Left ventricle myocardium inferior (tissue), 1 donor: ENCODE results near the gene BTK. TPM values are rescaled to one million over a fixed set of nuclear protein-coding genes. Genes with fewer than 3 reads are reported as not detected.

ENCODE experiments used
- DNase-seq: peaks from one replicate; pipeline ENCODE4 v3.0.0-alpha.2; 2020
- H3K27ac ChIP-seq: fragments of 200-600 bp; replicated peaks from 2 replicates; pipeline ENCODE4 v1.8.0; 2021
- H3K27me3 ChIP-seq: fragments of 200-600 bp; 2 replicates; pipeline ENCODE4 v1.8.0; 2021; ENCODE audit warnings: low read depth
- H3K36me3 ChIP-seq: fragments of 200-600 bp; 2 replicates; pipeline ENCODE4 v1.8.0; 2021
- H3K4me1 ChIP-seq: fragments of 200-600 bp; 2 replicates; pipeline ENCODE4 v1.8.0; 2021
- H3K4me3 ChIP-seq: fragments of 200-600 bp; 2 replicates; pipeline ENCODE4 v1.8.0; 2021; ENCODE audit warnings: mild to moderate bottlenecking, moderate library complexity
- H3K9me3 ChIP-seq: fragments of 200-600 bp; replicated peaks from 2 replicates; pipeline ENCODE4 v1.8.0; 2021
- CTCF ChIP-seq: fragments of 200-600 bp; IDR thresholded peaks from 2 replicates; pipeline ENCODE4 v1.8.0; 2021; ENCODE audit warnings: antibody characterized with exemption, mild to moderate bottlenecking, borderline replicate concordance
- intact Hi-C: fragments of 100-400 bp; cut with micrococcal nuclease; formaldehyde crosslinking; loops from one replicate; pipeline ENCODE4 v1.11.0; 2022
- total RNA-seq: library from RNA; stranded (reverse); fragmentation: NEBNext Ultra II Directional; extraction: Animal tissue kit (Norgen Biotek cat#: 25700); gene quantifications from one replicate; pipeline ENCODE4 v1.2.1, GENCODE V29; 2021
- donor health status: DM: no; HTN: yes; CAD: no; lungs with severe emphysema.

Gene BTK
- total RNA-seq, 1 donor from 2014 or later = 1.3 TPM

DNA sequence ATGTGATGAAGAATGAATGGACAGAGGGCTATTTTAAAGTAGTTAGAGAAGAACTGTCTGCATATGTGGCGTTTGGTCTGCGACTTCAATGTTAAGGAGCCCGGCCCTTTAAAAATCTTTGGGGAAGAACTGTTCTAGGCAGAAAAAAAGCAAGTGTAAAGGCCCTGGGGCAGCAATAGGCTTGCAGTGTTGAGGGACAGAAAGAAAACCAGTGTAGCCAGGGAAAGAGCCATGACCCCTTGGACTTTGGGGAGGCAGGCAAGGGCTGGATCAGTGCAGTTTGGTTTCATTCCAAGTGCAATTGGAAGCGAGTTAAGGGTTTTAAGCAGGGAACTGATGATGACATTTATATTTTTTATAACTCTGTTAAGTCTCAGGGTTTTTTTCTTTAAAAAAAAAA lies 13.8 kb upstream of the BTK start:
- no peaks in the 10 kb centered on the region for H3K27me3 ChIP-seq
- DNase-seq = no peak
- no peak overlapping the region for H3K4me3 ChIP-seq
- H3K36me3 ChIP-seq = peaks cover 8% of the 10 kb centered on the region
- no peaks in the 10 kb centered on the region for H3K4me1 ChIP-seq
- intact Hi-C loops = no loop called here
- no peak for TF ChIP-seq CTCF
- no peak overlapping the region for H3K27ac ChIP-seq
- no peaks in the 10 kb centered on the region for H3K9me3 ChIP-seq

DNA sequence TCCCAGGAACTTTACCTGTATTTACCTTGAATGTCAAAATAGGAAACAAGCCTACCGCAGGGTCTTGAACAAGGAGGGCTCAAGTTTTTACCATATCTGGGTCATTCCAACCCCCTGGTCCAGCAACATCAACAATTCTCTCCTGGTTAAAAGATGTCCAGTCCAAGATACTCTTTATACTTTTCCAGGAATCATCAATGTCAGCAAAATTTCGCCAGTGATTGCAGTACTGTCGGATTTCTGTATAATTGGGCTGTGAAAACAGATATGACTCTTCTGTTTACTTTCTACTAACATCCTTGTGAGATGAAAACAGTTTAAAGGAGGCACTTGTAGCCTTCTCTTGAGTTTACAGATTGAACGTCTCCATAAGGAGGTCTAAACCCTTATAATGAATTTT lies 12.7 kb upstream of the BTK start:
- DNase-seq = no peak
- Histone ChIP-seq H3K4me3 (no peak overlapping the region), H3K27me3 (no peaks in the 10 kb centered on the region), H3K36me3 (peaks cover 8% of the 10 kb centered on the region), H3K4me1 (no peaks in the 10 kb centered on the region), H3K9me3 (no peaks in the 10 kb centered on the region), H3K27ac (no peak overlapping the region)
- TF ChIP-seq CTCF = no peak
- intact Hi-C loops = no loop called here

- no peak for DNase-seq
- no peaks in the 10 kb centered on the region for H3K4me1 ChIP-seq
- no peaks in the 10 kb centered on the region for H3K27me3 ChIP-seq
- TF ChIP-seq CTCF = no peak
- intact Hi-C loops = no loop called here
- no peaks in the 10 kb centered on the region for H3K9me3 ChIP-seq
- peaks cover 8% of the 10 kb centered on the region for H3K36me3 ChIP-seq
- no peak overlapping the region for H3K27ac ChIP-seq
- no peak overlapping the region for H3K4me3 ChIP-seq
Observed at GRCh38 chrX:101397779-101398178, 11.8 kb upstream of the BTK start.

DNA sequence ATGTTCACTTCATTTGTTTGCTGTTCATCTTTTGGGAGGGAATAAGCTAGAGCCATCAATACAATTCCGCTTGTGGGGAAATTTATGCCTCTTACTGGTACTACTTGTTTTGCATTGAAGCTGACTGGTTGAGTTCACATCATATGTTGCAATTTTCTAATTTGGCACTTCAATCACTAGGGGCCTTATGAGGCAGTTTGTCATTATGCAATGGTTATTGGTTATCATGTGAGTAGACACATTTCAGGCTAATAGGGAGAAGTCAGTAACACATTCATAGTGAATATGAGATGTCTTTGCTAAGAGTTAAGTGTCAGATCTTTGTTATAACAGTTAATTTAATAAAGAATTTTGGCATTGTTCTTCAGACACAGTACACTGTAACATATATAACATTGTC lies 9.8 kb upstream of the BTK start:
- Histone ChIP-seq H3K4me1 (peaks cover 9% of the 10 kb centered on the region), H3K27ac (no peak overlapping the region), H3K36me3 (no peaks in the 10 kb centered on the region), H3K9me3 (no peaks in the 10 kb centered on the region), H3K4me3 (no peak overlapping the region), H3K27me3 (no peaks in the 10 kb centered on the region)
- no peak for TF ChIP-seq CTCF
- intact Hi-C loops = no loop called here
- no peak for DNase-seq

DNA sequence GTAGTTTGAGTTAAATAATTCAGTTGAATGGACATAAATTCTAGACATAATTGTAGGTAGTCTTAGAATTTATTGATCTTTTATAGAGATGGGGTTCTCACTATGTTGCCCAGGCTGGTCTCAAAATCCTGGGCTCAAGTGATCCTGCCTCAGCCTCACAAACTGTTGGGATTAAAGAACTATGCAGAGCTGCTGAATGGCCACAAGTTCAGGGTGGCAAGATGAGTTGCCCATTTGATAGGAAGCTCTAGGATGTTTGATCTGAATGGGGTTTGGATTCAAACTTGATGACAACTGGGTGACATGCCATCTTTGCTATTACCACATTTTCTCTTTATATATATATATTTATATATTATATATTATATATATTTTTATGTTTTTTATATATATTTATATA lies 8.4 kb upstream of the BTK start:
- no peak for DNase-seq
- no peak for TF ChIP-seq CTCF
- Histone ChIP-seq H3K27ac (no peak overlapping the region), H3K4me1 (peaks cover 15% of the 10 kb centered on the region), H3K9me3 (no peaks in the 10 kb centered on the region), H3K4me3 (no peak overlapping the region), H3K27me3 (no peaks in the 10 kb centered on the region), H3K36me3 (no peaks in the 10 kb centered on the region)
- intact Hi-C loops = no loop called here
